GM23338 (cell line): ENCODE results near the gene MMADHC. TPM values are rescaled to one million over a fixed set of nuclear protein-coding genes. Genes with fewer than 3 reads are reported as not detected.

Source experiments
- ATAC-seq: fragments of 200-7000 bp; cut with Tn5 transposase; 3 replicates; pipeline ENCODE4 v1.9.1; 2020
- DNase-seq: peaks from one replicate; pipeline ENCODE4 v3.0.0-alpha.2; 2015; ENCODE audit warnings: low spot score
- H2AFZ ChIP-seq: fragments of 200-600 bp; sonication (generic); 2 replicates; pipeline ENCODE4 v1.8.0; 2016; ENCODE audit warnings: antibody characterized with exemption, mild to moderate bottlenecking, moderate library complexity
- H3F3A ChIP-seq: fragments of 200-600 bp; sonication (generic); replicated peaks from 2 replicates; pipeline ENCODE4 v1.8.0; 2017; ENCODE audit warnings: antibody characterized with exemption, mixed run types, low read depth
- H3K27ac ChIP-seq: fragments of 200-600 bp; sonication (generic); 2 replicates; pipeline ENCODE4 v1.6.1; 2016; ENCODE audit warnings: low read depth
- H3K27me3 ChIP-seq: fragments of 200-600 bp; sonication (generic); 2 replicates; pipeline ENCODE4 v1.8.0; 2016; ENCODE audit warnings: mild to moderate bottlenecking, mixed run types, moderate library complexity; ENCODE audit not compliant: insufficient read depth
- H3K36me3 ChIP-seq: fragments of 200-600 bp; sonication (generic); 2 replicates; pipeline ENCODE4 v1.8.0; 2016; ENCODE audit warnings: mild to moderate bottlenecking; ENCODE audit not compliant: insufficient read depth
- H3K4me1 ChIP-seq: fragments of 200-600 bp; sonication (generic); 2 replicates; pipeline ENCODE4 v1.8.0; 2016; ENCODE audit warnings: mild to moderate bottlenecking, moderate library complexity; ENCODE audit not compliant: insufficient read depth
- H3K4me2 ChIP-seq: fragments of 200-600 bp; sonication (generic); 2 replicates; pipeline ENCODE4 v1.7.1; 2017; ENCODE audit warnings: mixed run types
- H3K4me3 ChIP-seq: fragments of 200-600 bp; sonication (generic); 2 replicates; pipeline ENCODE4 v1.6.1; 2016; ENCODE audit warnings: mixed run types
- H3K79me2 ChIP-seq: fragments of 200-600 bp; sonication (generic); replicated peaks from 2 replicates; pipeline ENCODE4 v1.8.0; 2017; ENCODE audit warnings: mild to moderate bottlenecking; ENCODE audit not compliant: insufficient read depth
- H3K9me2 ChIP-seq: fragments of 200-600 bp; sonication (generic); 2 replicates; pipeline ENCODE4 v1.8.0; 2017; ENCODE audit not compliant: insufficient read depth
- H4K20me1 ChIP-seq: fragments of 200-600 bp; sonication (generic); replicated peaks from 2 replicates; pipeline ENCODE4 v1.8.0; 2017; ENCODE audit warnings: mild to moderate bottlenecking; ENCODE audit not compliant: insufficient read depth
- H3K27ac Mint-ChIP-seq: 2 replicates; pipeline ENCODE4 v1.8.0; 2020; ENCODE audit warnings: inconsistent platforms, mild to moderate bottlenecking, moderate library complexity, mixed read lengths
- H3K27me3 Mint-ChIP-seq: 3 replicates; pipeline ENCODE4 v1.8.0; 2022; ENCODE audit warnings: low read depth, mild to moderate bottlenecking, moderate library complexity, mixed read lengths, inconsistent platforms; ENCODE audit not compliant: insufficient read depth, poor library complexity
- H3K36me3 Mint-ChIP-seq: 3 replicates; pipeline ENCODE4 v1.8.0; 2021; ENCODE audit warnings: low read depth, mild to moderate bottlenecking, inconsistent platforms, moderate library complexity, mixed read lengths
- H3K4me1 Mint-ChIP-seq: 3 replicates; pipeline ENCODE4 v1.8.0; 2020; ENCODE audit warnings: mild to moderate bottlenecking, inconsistent platforms, mixed read lengths
- H3K4me3 Mint-ChIP-seq: 3 replicates; pipeline ENCODE4 v1.8.0; 2021; ENCODE audit warnings: moderate library complexity, mild to moderate bottlenecking, inconsistent platforms, mixed read lengths
- H3K9me3 Mint-ChIP-seq: 3 replicates; pipeline ENCODE4 v1.8.0; 2020; ENCODE audit warnings: moderate library complexity, mild to moderate bottlenecking, inconsistent platforms, mixed read lengths
- CTCF ChIP-seq, 2 experiments: fragments of 200-600 bp in 1 of 2; sonication (generic) in 1 of 2; conservative IDR thresholded peaks; 2 replicates each; pipeline versions ENCODE4 v1.5.1 to v1.6.1; 2016 to 2017; ENCODE audit warnings: antibody characterized with exemption in 2 of 2, low read depth in 2 of 2, mild to moderate bottlenecking in 2 of 2, moderate library complexity in 1 of 2
- EZH2 ChIP-seq: fragments of 200-600 bp; sonication (generic); IDR thresholded peaks from one replicate; pipeline ENCODE4 v1.8.0; 2017; ENCODE audit warnings: antibody characterized with exemption, mild to moderate bottlenecking, low read depth; ENCODE audit not compliant: unreplicated experiment
- EZH2phosphoT487 ChIP-seq: fragments of 200-600 bp; sonication (generic); IDR thresholded peaks from one replicate; pipeline ENCODE4 v1.8.1; 2018; ENCODE audit warnings: antibody characterized with exemption; ENCODE audit not compliant: unreplicated experiment
- NANOG ChIP-seq: IDR thresholded peaks from 2 replicates; pipeline ENCODE4 v1.6.1; 2016; ENCODE audit warnings: antibody characterized with exemption, borderline replicate concordance
- STAT1 ChIP-seq: IDR thresholded peaks from one replicate; pipeline ENCODE4 v1.6.1; 2016; ENCODE audit warnings: antibody characterized with exemption; ENCODE audit not compliant: unreplicated experiment
- ZNF114 ChIP-seq: fragments of 250-450 bp; sonication (Bioruptor Pico); IDR thresholded peaks from 2 replicates; pipeline ENCODE4 v1.5.0; 2020; ENCODE audit warnings: mild to moderate bottlenecking, moderate library complexity
- ZNF462 ChIP-seq: fragments of 250-450 bp; sonication (Bioruptor Pico); IDR thresholded peaks from 2 replicates; pipeline ENCODE4 v1.5.0; 2020; ENCODE audit warnings: mild to moderate bottlenecking, moderate library complexity
- polyA plus RNA-seq: library from polyadenylated mRNA; unstranded; fragments of >200 nt; fragmentation: Nextera tagmentation; extraction: Ambion mirVana; gene quantifications from 2 replicates; pipeline ENCODE4 v1.2.1, GENCODE V29; 2016
- total RNA-seq: library from RNA; depleted of rRNA; stranded (reverse); fragments of >200 nt; shearing (Covaris generic); gene quantifications from 2 replicates; pipeline ENCODE4 v1.2.3, GENCODE V29; 2014
- TF ChIP-seq, protein P1 (sequence below): IDR thresholded peaks from one replicate; pipeline ENCODE4 v1.6.1; 2018; ENCODE audit warnings: antibody characterized with exemption; ENCODE audit not compliant: unreplicated experiment
- TF ChIP-seq, protein P2 (sequence below): IDR thresholded peaks from 2 replicates; pipeline ENCODE4 v1.6.1; 2016; ENCODE audit warnings: antibody characterized with exemption

MMADHC gene
- total and polyA plus RNA-seq, 2 experiments from 2014 or later: 135 to 163 TPM

GRCh38 chr2:149606251-149606811, 18.8 kb upstream of the MMADHC start:
- no peaks in the 10 kb centered on the region for H3K36me3 ChIP-seq
- no peaks in the 10 kb centered on the region for H3F3A ChIP-seq
- H3K27ac Mint-ChIP-seq: no peak overlapping the region
- ATAC-seq: no peak
- no peak overlapping the region for H2AFZ ChIP-seq
- no peaks in the 10 kb centered on the region for H3K4me1 ChIP-seq
- DNase-seq: no peak
- H3K9me3 Mint-ChIP-seq: peaks cover 5% of the 10 kb centered on the region
- H4K20me1 ChIP-seq: no peaks in the 10 kb centered on the region
- no peak overlapping the region for H3K4me3 Mint-ChIP-seq
- H3K4me2 ChIP-seq: no peak overlapping the region
- no peaks in the 10 kb centered on the region for H3K79me2 ChIP-seq
- H3K9me2 ChIP-seq: no peaks in the 10 kb centered on the region; the same call in 1 of the 2 replicates
- no peaks in the 10 kb centered on the region for H3K27me3 ChIP-seq
- no peak overlapping the region for H3K4me3 ChIP-seq
- H3K4me1 Mint-ChIP-seq: no peaks in the 10 kb centered on the region
- no peak for TF ChIP-seq CTCF (conservative IDR thresholded peaks at IDR 0.05; ENCODE audit: low read depth in 2 of 2)
- no peak for TF ChIP-seq EZH2phosphoT487
- no peak for TF ChIP-seq NANOG
- no peak for TF ChIP-seq ZNF462
- TF ChIP-seq, protein P1, sequence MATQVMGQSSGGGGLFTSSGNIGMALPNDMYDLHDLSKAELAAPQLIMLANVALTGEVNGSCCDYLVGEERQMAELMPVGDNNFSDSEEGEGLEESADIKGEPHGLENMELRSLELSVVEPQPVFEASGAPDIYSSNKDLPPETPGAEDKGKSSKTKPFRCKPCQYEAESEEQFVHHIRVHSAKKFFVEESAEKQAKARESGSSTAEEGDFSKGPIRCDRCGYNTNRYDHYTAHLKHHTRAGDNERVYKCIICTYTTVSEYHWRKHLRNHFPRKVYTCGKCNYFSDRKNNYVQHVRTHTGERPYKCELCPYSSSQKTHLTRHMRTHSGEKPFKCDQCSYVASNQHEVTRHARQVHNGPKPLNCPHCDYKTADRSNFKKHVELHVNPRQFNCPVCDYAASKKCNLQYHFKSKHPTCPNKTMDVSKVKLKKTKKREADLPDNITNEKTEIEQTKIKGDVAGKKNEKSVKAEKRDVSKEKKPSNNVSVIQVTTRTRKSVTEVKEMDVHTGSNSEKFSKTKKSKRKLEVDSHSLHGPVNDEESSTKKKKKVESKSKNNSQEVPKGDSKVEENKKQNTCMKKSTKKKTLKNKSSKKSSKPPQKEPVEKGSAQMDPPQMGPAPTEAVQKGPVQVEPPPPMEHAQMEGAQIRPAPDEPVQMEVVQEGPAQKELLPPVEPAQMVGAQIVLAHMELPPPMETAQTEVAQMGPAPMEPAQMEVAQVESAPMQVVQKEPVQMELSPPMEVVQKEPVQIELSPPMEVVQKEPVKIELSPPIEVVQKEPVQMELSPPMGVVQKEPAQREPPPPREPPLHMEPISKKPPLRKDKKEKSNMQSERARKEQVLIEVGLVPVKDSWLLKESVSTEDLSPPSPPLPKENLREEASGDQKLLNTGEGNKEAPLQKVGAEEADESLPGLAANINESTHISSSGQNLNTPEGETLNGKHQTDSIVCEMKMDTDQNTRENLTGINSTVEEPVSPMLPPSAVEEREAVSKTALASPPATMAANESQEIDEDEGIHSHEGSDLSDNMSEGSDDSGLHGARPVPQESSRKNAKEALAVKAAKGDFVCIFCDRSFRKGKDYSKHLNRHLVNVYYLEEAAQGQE: no peak
- TF ChIP-seq ZNF114 (CRISPR knock-in tag): no peak
- no peak for TF ChIP-seq EZH2
- TF ChIP-seq, protein P2, sequence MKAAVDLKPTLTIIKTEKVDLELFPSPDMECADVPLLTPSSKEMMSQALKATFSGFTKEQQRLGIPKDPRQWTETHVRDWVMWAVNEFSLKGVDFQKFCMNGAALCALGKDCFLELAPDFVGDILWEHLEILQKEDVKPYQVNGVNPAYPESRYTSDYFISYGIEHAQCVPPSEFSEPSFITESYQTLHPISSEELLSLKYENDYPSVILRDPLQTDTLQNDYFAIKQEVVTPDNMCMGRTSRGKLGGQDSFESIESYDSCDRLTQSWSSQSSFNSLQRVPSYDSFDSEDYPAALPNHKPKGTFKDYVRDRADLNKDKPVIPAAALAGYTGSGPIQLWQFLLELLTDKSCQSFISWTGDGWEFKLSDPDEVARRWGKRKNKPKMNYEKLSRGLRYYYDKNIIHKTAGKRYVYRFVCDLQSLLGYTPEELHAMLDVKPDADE: no peak
- TF ChIP-seq STAT1: no peak
- H3K36me3 Mint-ChIP-seq: no peaks in the 10 kb centered on the region; the same call in 1 of the 3 replicates
- peaks cover 5% of the 10 kb centered on the region for H3K27me3 Mint-ChIP-seq
- H3K27ac ChIP-seq: no peak overlapping the region
